ENCODE results near the gene SPRED3. TPM values are rescaled to one million over a fixed set of nuclear protein-coding genes. Genes with fewer than 3 reads are reported as not detected.

Gene SPRED3
- total and polyA plus RNA-seq, 9 of the 15 experiments (the other 6 are each of a cell fraction or from before 2014, with no cell fraction given): 0.05 to 1.3 (median 0.36) TPM

- TF ChIP-seq, protein P1, sequence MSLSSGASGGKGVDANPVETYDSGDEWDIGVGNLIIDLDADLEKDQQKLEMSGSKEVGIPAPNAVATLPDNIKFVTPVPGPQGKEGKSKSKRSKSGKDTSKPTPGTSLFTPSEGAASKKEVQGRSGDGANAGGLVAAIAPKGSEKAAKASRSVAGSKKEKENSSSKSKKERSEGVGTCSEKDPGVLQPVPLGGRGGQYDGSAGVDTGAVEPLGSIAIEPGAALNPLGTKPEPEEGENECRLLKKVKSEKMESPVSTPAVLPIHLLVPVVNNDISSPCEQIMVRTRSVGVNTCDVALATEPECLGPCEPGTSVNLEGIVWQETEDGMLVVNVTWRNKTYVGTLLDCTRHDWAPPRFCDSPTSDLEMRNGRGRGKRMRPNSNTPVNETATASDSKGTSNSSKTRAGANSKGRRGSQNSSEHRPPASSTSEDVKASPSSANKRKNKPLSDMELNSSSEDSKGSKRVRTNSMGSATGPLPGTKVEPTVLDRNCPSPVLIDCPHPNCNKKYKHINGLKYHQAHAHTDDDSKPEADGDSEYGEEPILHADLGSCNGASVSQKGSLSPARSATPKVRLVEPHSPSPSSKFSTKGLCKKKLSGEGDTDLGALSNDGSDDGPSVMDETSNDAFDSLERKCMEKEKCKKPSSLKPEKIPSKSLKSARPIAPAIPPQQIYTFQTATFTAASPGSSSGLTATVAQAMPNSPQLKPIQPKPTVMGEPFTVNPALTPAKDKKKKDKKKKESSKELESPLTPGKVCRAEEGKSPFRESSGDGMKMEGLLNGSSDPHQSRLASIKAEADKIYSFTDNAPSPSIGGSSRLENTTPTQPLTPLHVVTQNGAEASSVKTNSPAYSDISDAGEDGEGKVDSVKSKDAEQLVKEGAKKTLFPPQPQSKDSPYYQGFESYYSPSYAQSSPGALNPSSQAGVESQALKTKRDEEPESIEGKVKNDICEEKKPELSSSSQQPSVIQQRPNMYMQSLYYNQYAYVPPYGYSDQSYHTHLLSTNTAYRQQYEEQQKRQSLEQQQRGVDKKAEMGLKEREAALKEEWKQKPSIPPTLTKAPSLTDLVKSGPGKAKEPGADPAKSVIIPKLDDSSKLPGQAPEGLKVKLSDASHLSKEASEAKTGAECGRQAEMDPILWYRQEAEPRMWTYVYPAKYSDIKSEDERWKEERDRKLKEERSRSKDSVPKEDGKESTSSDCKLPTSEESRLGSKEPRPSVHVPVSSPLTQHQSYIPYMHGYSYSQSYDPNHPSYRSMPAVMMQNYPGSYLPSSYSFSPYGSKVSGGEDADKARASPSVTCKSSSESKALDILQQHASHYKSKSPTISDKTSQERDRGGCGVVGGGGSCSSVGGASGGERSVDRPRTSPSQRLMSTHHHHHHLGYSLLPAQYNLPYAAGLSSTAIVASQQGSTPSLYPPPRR (CRISPR knock-in tag; IDR thresholded peaks at IDR 0.05; ENCODE audit: borderline replicate concordance): no peak
- TF ChIP-seq IRF2 (CRISPR knock-in tag; IDR thresholded peaks at IDR 0.05) (no peak), CXXC5 (CRISPR knock-in tag; IDR thresholded peaks at IDR 0.05) (peak; percentile 84), BCLAF1 (IDR thresholded peaks at IDR 0.05; ENCODE audit: borderline replicate concordance in 1 of 2, control insufficient read depth in 1 of 2, low read depth in 2 of 2, low read length in 1 of 2) (0 out of 4 replicates have a peak, but pooled peaks of 1 of the 2 experiments have one; percentile 34), RBM14 (IDR thresholded peaks at IDR 0.05; ENCODE audit: borderline replicate concordance, insufficient read depth, low read depth, low read length) (no peak), EP300 (IDR thresholded peaks at IDR 0.05; ENCODE audit: low read length) (0 out of 2 replicates have a peak, but pooled peaks have one; percentile 3), CTBP1 (IDR thresholded peaks at IDR 0.05; ENCODE audit: borderline replicate concordance) (peak; percentile 71; the same call in 1 of the 2 replicates), FOXK1 (CRISPR knock-in tag; IDR thresholded peaks at IDR 0.05; ENCODE audit: borderline replicate concordance) (no peak), SMARCC2 (IDR thresholded peaks at IDR 0.05; ENCODE audit: low read depth) (no peak)
- TF ChIP-seq, protein P2, sequence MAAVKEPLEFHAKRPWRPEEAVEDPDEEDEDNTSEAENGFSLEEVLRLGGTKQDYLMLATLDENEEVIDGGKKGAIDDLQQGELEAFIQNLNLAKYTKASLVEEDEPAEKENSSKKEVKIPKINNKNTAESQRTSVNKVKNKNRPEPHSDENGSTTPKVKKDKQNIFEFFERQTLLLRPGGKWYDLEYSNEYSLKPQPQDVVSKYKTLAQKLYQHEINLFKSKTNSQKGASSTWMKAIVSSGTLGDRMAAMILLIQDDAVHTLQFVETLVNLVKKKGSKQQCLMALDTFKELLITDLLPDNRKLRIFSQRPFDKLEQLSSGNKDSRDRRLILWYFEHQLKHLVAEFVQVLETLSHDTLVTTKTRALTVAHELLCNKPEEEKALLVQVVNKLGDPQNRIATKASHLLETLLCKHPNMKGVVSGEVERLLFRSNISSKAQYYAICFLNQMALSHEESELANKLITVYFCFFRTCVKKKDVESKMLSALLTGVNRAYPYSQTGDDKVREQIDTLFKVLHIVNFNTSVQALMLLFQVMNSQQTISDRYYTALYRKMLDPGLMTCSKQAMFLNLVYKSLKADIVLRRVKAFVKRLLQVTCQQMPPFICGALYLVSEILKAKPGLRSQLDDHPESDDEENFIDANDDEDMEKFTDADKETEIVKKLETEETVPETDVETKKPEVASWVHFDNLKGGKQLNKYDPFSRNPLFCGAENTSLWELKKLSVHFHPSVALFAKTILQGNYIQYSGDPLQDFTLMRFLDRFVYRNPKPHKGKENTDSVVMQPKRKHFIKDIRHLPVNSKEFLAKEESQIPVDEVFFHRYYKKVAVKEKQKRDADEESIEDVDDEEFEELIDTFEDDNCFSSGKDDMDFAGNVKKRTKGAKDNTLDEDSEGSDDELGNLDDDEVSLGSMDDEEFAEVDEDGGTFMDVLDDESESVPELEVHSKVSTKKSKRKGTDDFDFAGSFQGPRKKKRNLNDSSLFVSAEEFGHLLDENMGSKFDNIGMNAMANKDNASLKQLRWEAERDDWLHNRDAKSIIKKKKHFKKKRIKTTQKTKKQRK (IDR thresholded peaks at IDR 0.05; ENCODE audit: borderline replicate concordance, low read depth, low read length): no peak
- TF ChIP-seq, protein P3, sequence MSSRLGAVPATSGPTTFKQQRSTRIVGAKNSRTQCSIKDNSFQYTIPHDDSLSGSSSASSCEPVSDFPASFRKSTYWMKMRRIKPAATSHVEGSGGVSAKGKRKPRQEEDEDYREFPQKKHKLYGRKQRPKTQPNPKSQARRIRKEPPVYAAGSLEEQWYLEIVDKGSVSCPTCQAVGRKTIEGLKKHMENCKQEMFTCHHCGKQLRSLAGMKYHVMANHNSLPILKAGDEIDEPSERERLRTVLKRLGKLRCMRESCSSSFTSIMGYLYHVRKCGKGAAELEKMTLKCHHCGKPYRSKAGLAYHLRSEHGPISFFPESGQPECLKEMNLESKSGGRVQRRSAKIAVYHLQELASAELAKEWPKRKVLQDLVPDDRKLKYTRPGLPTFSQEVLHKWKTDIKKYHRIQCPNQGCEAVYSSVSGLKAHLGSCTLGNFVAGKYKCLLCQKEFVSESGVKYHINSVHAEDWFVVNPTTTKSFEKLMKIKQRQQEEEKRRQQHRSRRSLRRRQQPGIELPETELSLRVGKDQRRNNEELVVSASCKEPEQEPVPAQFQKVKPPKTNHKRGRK (tag; IDR thresholded peaks at IDR 0.05): no peak
Observed at GRCh38 chr19:38417544-38418506, 29.3 kb downstream of the SPRED3 start (continued).
